Head of caudate nucleus (tissue), 42 donors: ENCODE data around the gene OTOA.
"Not testable (repeated sequence)": the region's sequence is repeated elsewhere in the genome, so short reads cannot be mapped to it uniquely, and the experiment has no call there.

Experiments
- DNase-seq, 42 donors: peaks; one replicate each; pipeline versions ENCODE4 v3.0.0 to v3.0.0-alpha.2; 2020 to 2021; ENCODE audit warnings: mixed read lengths in 7 of 42
- intact Hi-C: fragments of 100-400 bp; cut with DNase I; formaldehyde crosslinking; loops from one replicate; pipeline ENCODE4 v1.15.0; 2022

Gene OTOA

GRCh38 chr16:21663889-21664647 lies at the start of gene OTOA:
OTOA (plus strand) TSS chr16:21663968; CDS start chr16:21678515, 14,547 bp downstream.
- intact Hi-C loops = no loop called here
- DNase-seq = peak in 9 of 42 donors; percentile 11 to 51 (median 29)

DNA sequence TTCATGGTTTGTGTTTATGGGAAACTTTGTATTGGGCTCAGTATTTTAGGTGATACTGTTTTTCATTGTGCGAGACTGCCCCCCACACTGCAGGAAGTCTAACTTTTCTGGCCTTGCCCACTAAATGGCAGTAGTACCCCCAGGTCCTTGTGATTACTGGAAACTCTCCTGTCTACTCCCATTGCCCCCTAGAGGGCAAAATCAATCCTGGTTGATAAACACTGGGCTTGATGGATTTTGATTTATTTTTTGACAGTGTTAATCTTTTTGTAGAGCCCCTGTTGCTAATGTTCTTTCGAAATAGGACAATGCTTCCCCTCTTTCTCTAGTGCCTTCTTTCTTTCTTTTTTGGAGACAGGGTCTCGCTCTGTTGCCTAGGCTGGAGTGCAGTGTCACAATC lies 48.9 kb upstream of the OTOA start:
- intact Hi-C loops = no loop called here
- no peak for DNase-seq

- no peak for DNase-seq
- intact Hi-C loops = no loop called here
These were observed 46.2 kb upstream of the OTOA start for GRCh38 chr16:21617607-21618006.

- intact Hi-C loops = no loop called here
- no peak for DNase-seq
These were observed 45.5 kb upstream of the OTOA start for GRCh38 chr16:21618281-21618680.

GRCh38 chr16:21619765-21620425 lies 43.9 kb upstream of the OTOA start:
- peak in 1 of 42 donors; percentile 33 for DNase-seq
- intact Hi-C loops = no loop called here

DNA sequence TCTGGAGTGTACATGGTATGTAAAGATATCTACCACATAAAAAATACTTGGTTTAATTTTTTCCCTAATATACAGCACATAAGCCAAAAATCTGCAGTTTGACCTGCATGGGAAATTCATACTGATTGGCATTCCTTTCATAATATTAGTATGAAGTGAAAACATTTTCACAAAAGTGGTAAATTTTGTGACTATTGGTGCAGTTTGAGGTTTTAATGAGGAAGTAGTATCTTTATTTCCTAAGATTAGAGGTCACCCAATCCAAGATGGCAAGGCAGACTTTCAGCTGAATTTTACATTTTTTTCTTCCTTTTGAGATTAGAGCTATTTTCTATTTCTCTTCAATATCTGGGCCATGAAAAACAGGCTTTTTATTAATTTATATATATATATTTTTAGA lies 43.2 kb upstream of the OTOA start:
- DNase-seq = no peak
- intact Hi-C loops = no loop called here

GRCh38 chr16:21622545-21622944 lies 41.2 kb upstream of the OTOA start:
- no peak for DNase-seq
- intact Hi-C loops = no loop called here

DNA sequence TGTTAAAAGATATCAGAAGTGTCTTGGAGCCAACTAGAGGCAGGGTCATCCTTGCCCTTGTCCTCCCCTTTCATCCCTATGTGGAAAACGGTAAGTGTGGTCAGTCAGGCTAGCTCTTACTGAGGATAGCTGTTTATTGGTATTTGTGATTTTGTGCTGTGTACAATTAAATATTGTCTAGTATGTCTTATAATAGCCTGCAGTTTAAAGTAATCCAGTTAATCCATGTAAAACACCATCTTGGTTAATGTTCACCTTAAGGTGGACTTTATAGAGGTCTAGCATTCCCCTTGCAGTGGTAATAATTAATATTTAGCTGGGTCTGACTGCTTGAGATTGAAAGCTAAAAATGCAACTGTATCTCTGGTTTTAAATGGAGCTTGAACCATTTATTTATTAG lies 38.7 kb upstream of the OTOA start:
- intact Hi-C loops = no loop called here
- DNase-seq = no peak

- intact Hi-C loops = no loop called here
- DNase-seq = peak in 19 of 42 donors; percentile 15 to 71 (median 41)
These were observed 37.0 kb upstream of the OTOA start for GRCh38 chr16:21626659-21627277.

- intact Hi-C loops = no loop called here
- no peak for DNase-seq
These were observed 35.5 kb upstream of the OTOA start for GRCh38 chr16:21628121-21628726.

- DNase-seq = no peak
- intact Hi-C loops = no loop called here
These were observed 35.0 kb upstream of the OTOA start for GRCh38 chr16:21628772-21629171.

DNA sequence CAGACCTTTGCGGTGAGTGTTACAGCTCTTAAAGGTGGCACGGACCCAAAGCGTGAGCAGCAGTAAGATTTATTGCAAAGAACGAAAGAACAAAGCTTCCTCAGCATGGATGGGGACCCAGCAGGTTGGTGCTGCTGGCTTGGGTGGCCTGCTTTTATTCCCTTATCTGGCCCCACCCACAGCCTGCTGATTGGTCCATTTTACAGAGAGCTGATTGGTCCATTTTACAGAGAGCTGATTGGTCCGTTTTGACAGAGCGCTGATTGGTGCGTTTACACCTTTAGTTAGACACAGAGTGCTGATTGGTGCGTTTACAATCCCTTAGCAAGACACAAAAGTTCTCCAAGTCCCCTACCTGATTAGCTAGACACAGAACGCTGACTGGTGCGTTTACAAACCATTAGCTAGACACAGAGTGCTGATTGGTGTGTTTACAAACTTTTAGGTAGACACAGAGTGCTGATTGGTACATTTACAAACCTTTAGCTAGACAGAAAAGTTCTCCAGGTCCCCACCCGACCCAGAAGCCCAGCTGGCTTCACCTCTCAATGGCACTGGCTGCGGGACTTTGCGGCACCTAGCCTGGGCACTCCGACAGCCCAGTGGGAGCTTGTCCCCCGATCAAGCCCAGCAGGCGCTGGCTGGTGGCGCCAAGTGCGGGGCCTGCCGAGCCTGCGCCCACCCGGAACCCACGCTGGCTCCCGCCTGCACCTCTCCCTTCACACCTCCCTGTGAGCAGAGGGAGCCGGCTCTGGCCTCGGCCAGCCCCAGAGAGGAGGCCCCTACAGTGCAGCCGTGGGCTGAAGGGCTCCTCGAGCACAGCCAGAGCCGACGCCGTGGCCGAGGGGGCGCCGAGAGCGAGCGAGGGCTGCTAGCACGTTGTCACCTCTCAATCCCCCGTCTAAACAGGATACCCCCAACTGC lies 33.9 kb upstream of the OTOA start:
- intact Hi-C loops, DNase-seq: not testable (repeated sequence)

DNA sequence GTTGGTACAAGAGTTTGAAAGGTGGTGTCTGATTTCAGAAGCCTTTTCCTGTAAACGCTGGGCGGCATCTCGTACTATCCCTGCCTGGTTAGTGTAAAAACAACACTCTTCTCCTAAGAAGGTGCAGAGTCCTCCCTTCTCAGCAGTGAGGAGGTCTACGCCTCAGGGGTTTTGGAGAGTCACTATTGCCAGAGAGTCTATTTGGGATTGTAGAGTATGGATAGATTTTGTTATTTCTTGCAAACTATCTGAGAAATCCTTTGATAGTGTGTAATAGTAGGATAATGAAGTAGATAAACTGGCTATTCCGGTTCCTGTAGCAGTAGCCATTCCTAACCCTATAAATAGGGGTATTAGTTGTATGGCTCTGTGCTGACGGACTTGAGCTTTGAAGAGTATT lies 32.9 kb upstream of the OTOA start:
- DNase-seq, intact Hi-C loops: not testable (repeated sequence)

GRCh38 chr16:21631376-21631775 lies 32.4 kb upstream of the OTOA start:
- intact Hi-C loops, DNase-seq: not testable (repeated sequence)

DNA sequence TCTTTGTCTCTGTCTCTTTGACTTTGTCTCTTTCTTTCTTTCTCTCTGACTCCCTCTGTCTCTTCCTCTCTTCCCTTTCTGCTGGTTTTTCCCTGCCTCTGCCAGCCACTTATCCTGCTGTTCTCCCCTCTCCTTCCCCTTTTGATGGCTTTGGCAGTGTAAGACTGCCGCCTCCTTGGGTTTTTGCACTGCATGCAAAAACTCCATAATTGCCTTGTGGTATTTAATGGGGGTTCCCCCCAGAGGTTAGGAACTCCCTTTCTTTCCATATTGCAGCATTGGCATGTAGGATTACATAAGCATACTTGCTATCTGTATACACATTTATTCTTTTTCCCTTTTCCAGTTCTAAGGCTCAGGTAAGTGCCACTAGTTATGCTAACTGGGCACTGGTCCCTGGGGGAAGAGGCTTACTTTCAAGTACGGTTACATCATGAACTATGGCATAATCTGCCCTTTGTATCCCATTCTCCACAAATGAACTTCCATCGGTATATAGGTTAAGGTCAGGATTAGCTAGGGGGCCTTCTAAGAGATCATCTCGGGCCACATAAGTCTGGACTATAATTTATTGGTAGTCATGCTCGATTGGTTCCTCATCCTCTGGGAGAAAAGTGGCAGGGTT lies 31.7 kb upstream of the OTOA start:
- intact Hi-C loops, DNase-seq: not testable (repeated sequence)

DNA sequence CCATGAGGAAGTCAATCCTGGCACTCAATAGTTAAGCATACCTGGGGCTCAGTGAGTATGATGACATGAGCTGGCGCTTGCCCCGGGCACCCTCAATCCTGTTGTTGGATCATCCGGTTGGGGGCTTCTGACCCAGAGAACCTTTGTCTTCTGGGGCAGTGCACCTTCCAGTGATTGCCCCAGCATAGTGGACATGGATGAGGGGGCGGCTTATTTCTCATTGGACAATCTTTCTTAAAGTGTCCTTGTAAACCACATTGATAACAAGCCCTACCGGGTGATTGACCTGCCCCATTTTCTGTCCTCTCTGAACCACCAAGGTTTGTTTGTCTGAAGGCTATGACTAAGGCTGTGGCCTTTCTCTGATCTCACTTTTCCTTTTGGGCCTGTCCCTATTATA lies 29.6 kb upstream of the OTOA start:
- intact Hi-C loops = no loop called here
- no peak for DNase-seq

DNA sequence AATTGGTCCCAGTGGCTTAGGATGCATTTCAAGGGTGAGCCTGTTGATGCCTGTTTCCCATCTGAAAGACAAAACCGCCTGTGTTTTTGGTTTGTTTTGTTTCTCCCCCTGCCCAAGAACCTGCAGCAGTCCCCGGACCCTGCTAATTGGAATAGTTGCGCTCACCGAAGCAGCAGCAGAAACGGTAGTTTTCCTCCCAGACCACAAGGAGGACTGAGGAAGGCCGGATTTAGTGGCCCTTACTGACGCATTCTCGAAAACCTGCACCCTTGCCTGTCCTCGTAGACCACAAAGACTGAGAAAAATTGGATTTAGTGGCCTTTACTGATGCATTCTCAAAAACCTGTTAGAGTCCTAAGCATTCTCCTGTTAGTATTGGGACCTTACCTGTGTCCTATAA lies 28.1 kb upstream of the OTOA start:
- peak in 1 of 42 donors; percentile 21 for DNase-seq
- intact Hi-C loops = not testable (repeated sequence)
